HG03066 (cell line): ENCODE data around the gene COQ8B.
A peak's percentile ranks its signal among the peaks of the same experiment; 100 is the strongest.
"Not testable (repeated sequence)": the region's sequence is repeated elsewhere in the genome, so short reads cannot be mapped to it uniquely, and the experiment has no call there.

Experiments used
- ATAC-seq: cut with Tn5 transposase; IDR thresholded peaks from one replicate; pipeline ENCODE4 v1.9.1; 2021; ENCODE audit warnings: low read depth; ENCODE audit not compliant: unreplicated experiment

Gene COQ8B

GRCh38 chr19:40672573-40673299 is 44.0 kb downstream of the COQ8B start:
- ATAC-seq, result no peak

GRCh38 chr19:40672038-40672437 is 44.6 kb downstream of the COQ8B start:
- no peak for ATAC-seq

GRCh38 chr19:40671404-40671803 is 45.3 kb downstream of the COQ8B start:
- no peak for ATAC-seq

- ATAC-seq, result no peak
Measured at GRCh38 chr19:40668991-40669614, 47.6 kb downstream of the COQ8B start.

GRCh38 chr19:40667602-40668001 is 49.1 kb downstream of the COQ8B start:
- ATAC-seq, result no peak

GRCh38 chr19:40666803-40667438 is 49.8 kb downstream of the COQ8B start:
- no peak for ATAC-seq

GRCh38 chr19:40663695-40664692 is 52.7 kb downstream of the COQ8B start:
- ATAC-seq, result no peak

- ATAC-seq, result peak; percentile 66
Measured at GRCh38 chr19:40662925-40663694, 53.6 kb downstream of the COQ8B start.

- no peak for ATAC-seq
Measured at GRCh38 chr19:40661616-40662015, 55.1 kb downstream of the COQ8B start.

GRCh38 chr19:40659566-40659965 is 57.1 kb downstream of the COQ8B start:
- ATAC-seq, result no peak

- no peak for ATAC-seq
Measured at GRCh38 chr19:40659116-40659515, 57.6 kb downstream of the COQ8B start.

GRCh38 chr19:40658031-40658430 is 58.7 kb downstream of the COQ8B start:
- no peak for ATAC-seq

- not testable (repeated sequence) for ATAC-seq
Measured at GRCh38 chr19:40655684-40656083, 61.0 kb downstream of the COQ8B start.

GRCh38 chr19:40652303-40652702 is 64.4 kb downstream of the COQ8B start:
- not testable (repeated sequence) for ATAC-seq

- ATAC-seq, result no peak
Measured at GRCh38 chr19:40650749-40651305, 65.9 kb downstream of the COQ8B start.

GRCh38 chr19:40649903-40650675 is 66.6 kb downstream of the COQ8B start:
- not testable (repeated sequence) for ATAC-seq

GRCh38 chr19:40646743-40647254 is 69.9 kb downstream of the COQ8B start:
- no peak for ATAC-seq

GRCh38 chr19:40642757-40643305 is 73.9 kb downstream of the COQ8B start:
- ATAC-seq, result no peak
